ENCODE results near the gene FAM118A.

GRCh38 chr22:45358127-45358526, 48.4 kb downstream of the FAM118A start:
- TF ChIP-seq, protein P1, sequence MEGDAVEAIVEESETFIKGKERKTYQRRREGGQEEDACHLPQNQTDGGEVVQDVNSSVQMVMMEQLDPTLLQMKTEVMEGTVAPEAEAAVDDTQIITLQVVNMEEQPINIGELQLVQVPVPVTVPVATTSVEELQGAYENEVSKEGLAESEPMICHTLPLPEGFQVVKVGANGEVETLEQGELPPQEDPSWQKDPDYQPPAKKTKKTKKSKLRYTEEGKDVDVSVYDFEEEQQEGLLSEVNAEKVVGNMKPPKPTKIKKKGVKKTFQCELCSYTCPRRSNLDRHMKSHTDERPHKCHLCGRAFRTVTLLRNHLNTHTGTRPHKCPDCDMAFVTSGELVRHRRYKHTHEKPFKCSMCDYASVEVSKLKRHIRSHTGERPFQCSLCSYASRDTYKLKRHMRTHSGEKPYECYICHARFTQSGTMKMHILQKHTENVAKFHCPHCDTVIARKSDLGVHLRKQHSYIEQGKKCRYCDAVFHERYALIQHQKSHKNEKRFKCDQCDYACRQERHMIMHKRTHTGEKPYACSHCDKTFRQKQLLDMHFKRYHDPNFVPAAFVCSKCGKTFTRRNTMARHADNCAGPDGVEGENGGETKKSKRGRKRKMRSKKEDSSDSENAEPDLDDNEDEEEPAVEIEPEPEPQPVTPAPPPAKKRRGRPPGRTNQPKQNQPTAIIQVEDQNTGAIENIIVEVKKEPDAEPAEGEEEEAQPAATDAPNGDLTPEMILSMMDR (IDR thresholded peaks at IDR 0.05; ENCODE audit: borderline replicate concordance, extremely low read depth, low read length, poor library complexity, severe bottlenecking): no peak
- no peak for TF ChIP-seq EZH2 (IDR thresholded peaks at IDR 0.05; ENCODE audit: borderline replicate concordance, low read depth, low read length, severe bottlenecking)

Data from DND-41 (cell line).